GM20431 (cell line): ENCODE data around the gene KCND3.

ENCODE experiments used
- in situ Hi-C: fragments of 300-500 bp; cut with MseI, MboI; formaldehyde crosslinking; loops from one replicate; pipeline ENCODE4 v1.15.0; 2020; ENCODE audit warnings: low sequenced_read_pairs; ENCODE audit not compliant: unreplicated experiment

Gene KCND3

GRCh38 chr1:111989531-111990025 is at the start of gene KCND3:
Gene KCND3 (minus strand): TSS chr1:111989668.
- in situ Hi-C loops = no loop called here

- in situ Hi-C loops = no loop called here
Measured at GRCh38 chr1:112034277-112034676, 44.8 kb upstream of the KCND3 start.

GRCh38 chr1:112033439-112034120 is 44.1 kb upstream of the KCND3 start:
- in situ Hi-C loops = no loop called here

- in situ Hi-C loops = no loop called here
Measured at GRCh38 chr1:112030157-112030556, 40.7 kb upstream of the KCND3 start.

- in situ Hi-C loops = no loop called here
Measured at GRCh38 chr1:112027696-112028095, 38.2 kb upstream of the KCND3 start.

GRCh38 chr1:112026501-112026900 is 37.0 kb upstream of the KCND3 start:
- in situ Hi-C loops = no loop called here

GRCh38 chr1:112026016-112026415 is 36.5 kb upstream of the KCND3 start:
- in situ Hi-C loops = no loop called here

- in situ Hi-C loops = no loop called here
Measured at GRCh38 chr1:112021263-112021662, 31.8 kb upstream of the KCND3 start.

- in situ Hi-C loops = no loop called here
Measured at GRCh38 chr1:112017183-112017582, 27.7 kb upstream of the KCND3 start.

- in situ Hi-C loops = no loop called here
Measured at GRCh38 chr1:112012823-112013222, 23.4 kb upstream of the KCND3 start.

GRCh38 chr1:112011202-112011601 is 21.7 kb upstream of the KCND3 start:
- in situ Hi-C loops = no loop called here

GRCh38 chr1:112007169-112007568 is 17.7 kb upstream of the KCND3 start:
- in situ Hi-C loops = no loop called here

- in situ Hi-C loops = no loop called here
Measured at GRCh38 chr1:112006416-112007025, 17.1 kb upstream of the KCND3 start.

- in situ Hi-C loops = no loop called here
Measured at GRCh38 chr1:112004076-112004475, 14.6 kb upstream of the KCND3 start.

- in situ Hi-C loops = no loop called here
Measured at GRCh38 chr1:112002514-112002913, 13.0 kb upstream of the KCND3 start.

- in situ Hi-C loops = no loop called here
Measured at GRCh38 chr1:112001436-112001835, 12.0 kb upstream of the KCND3 start.

GRCh38 chr1:112000048-112000447 is 10.6 kb upstream of the KCND3 start:
- in situ Hi-C loops = no loop called here

- in situ Hi-C loops = no loop called here
Measured at GRCh38 chr1:111998332-111998731, 8.9 kb upstream of the KCND3 start.

GRCh38 chr1:111992476-111992875 is 3.0 kb upstream of the KCND3 start:
- in situ Hi-C loops = no loop called here

GRCh38 chr1:111990878-111991718 is 1.6 kb upstream of the KCND3 start:
- in situ Hi-C loops = no loop called here
